ENCODE measurements around the gene SNX20. TPM values are rescaled to one million over a fixed set of nuclear protein-coding genes. Genes with fewer than 3 reads are reported as not detected.
A peak's percentile ranks its signal among the peaks of the same experiment; 100 is the strongest.

SNX20 gene
- total and polyA plus RNA-seq, 2 of the 4 experiments (the other 2 are of a cell fraction), result not detected

DNA sequence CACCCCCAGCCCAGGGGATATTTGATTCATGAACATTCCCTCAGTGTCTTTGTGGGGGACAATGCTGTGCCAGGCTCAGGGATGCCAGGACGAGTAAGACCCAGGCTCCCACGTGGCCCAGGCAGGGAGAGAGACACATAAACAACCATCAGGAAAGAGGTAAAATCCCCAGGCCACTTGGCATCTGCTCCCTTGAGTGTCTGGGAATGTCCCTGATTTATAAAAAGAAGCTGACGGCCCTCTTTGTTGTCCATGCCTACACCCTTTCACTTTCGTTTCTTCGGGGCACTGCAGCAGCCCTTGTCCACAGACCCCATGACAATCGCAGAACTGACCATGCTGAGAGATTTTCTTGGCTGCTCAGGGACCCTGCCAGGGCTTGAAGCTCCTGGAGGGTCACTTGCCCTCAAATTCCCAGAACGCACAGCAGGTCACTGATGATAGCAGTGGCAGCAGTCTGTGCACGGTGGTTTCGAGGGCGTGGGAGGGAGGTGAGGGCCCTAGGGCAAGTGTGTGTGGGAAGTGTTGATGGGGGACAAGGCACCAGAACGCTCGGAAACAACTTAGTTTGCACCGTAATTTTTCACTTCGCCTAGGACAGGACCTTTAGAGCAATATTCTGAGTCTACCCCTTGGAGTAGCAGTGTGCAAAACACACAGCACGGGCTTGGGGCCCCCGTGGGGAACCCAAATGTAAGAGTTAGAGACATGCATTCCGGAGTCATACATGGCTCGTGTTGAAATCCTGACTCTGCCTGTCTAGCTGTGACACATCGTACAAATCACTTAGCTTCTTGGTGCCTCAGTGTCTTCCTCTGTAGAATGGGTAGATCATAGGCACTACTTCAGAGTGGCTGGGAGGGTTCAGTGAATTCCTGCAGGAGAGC lies 17.0 kb upstream of the SNX20 start (continued):
- TF ChIP-seq CEBPB (IDR thresholded peaks at IDR 0.05; ENCODE audit: low read depth, low read length), result no peak

DNA sequence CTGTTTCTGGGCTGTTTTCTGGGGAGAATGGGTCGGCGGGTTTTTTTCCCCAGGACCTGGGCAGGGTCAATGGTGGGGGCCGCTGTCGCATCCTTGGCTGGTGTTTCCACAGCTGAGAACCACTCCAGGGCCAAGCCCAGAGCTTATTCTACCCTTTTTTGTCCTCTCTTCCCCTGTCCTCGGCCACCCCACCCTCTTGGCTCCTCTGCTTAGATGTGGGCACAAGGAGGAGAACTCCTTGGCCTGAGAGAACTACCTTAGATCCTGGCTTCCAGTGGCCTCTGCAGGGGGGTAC lies 16.3 kb upstream of the SNX20 start:
- H2AK5ac ChIP-seq (ENCODE audit: low read depth, low read length), result no peak overlapping the region
- 0 out of 2 replicates have a peak overlapping the region, but pooled peaks have one; percentile 31 for H4K5ac ChIP-seq (ENCODE audit: low read depth, low read length)
- no peak overlapping the region for H2BK5ac ChIP-seq (ENCODE audit: low read depth, low read length, poor library complexity, severe bottlenecking)
- H2BK15ac ChIP-seq (ENCODE audit: low read depth, low read length), result no peak overlapping the region
- no peak overlapping the region for H3K4me3 ChIP-seq (ENCODE audit: insufficient read depth, low read depth, low read length)
- no peak overlapping the region for H3K27ac ChIP-seq (ENCODE audit: insufficient read depth, low read length)
- H3K18ac ChIP-seq (ENCODE audit: low read depth, low read length), result no peak overlapping the region
- intact Hi-C loops (cut with micrococcal nuclease) (no loop called here), in situ Hi-C loops (cut with MboI; ENCODE audit: low sequenced_read_pairs) (no loop called here), dilution Hi-C loops (cut with HindIII; ENCODE audit: low sequenced_read_pairs, unreplicated experiment) (no loop called here)
- H2BK20ac ChIP-seq (ENCODE audit: low read depth, low read length), result no peak overlapping the region
- peak overlapping the region; percentile 38 for H2AK9ac ChIP-seq (replicated peaks; ENCODE audit: low read depth, low read length, poor library complexity)
- TF ChIP-seq, protein P1, sequence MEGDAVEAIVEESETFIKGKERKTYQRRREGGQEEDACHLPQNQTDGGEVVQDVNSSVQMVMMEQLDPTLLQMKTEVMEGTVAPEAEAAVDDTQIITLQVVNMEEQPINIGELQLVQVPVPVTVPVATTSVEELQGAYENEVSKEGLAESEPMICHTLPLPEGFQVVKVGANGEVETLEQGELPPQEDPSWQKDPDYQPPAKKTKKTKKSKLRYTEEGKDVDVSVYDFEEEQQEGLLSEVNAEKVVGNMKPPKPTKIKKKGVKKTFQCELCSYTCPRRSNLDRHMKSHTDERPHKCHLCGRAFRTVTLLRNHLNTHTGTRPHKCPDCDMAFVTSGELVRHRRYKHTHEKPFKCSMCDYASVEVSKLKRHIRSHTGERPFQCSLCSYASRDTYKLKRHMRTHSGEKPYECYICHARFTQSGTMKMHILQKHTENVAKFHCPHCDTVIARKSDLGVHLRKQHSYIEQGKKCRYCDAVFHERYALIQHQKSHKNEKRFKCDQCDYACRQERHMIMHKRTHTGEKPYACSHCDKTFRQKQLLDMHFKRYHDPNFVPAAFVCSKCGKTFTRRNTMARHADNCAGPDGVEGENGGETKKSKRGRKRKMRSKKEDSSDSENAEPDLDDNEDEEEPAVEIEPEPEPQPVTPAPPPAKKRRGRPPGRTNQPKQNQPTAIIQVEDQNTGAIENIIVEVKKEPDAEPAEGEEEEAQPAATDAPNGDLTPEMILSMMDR (conservative IDR thresholded peaks at IDR 0.05; ENCODE audit: low read depth, low read length), result no peak
- TF ChIP-seq CHD1 (IDR thresholded peaks at IDR 0.05; ENCODE audit: low read depth, low read length) (no peak), MXI1 (IDR thresholded peaks at IDR 0.05; ENCODE audit: borderline replicate concordance, low read depth, low read length) (no peak), RFX5 (IDR thresholded peaks at IDR 0.05; ENCODE audit: low read depth, low read length) (no peak)
- H3K4me1 ChIP-seq (ENCODE audit: control insufficient read depth, insufficient read depth, low read length), result no peaks in the 10 kb centered on the region
- H3K27me3 ChIP-seq (ENCODE audit: control insufficient read depth, insufficient read depth, low read length), result peaks cover 14% of the 10 kb centered on the region
- CTCF ChIA-PET, result no interaction called here
- no peak for ATAC-seq (ENCODE audit: low read depth)
- H3K36me3 ChIP-seq (ENCODE audit: control insufficient read depth, insufficient read depth, low read length), result no peaks in the 10 kb centered on the region
- H3K14ac ChIP-seq (replicated peaks; ENCODE audit: low read depth, low read length), result no peak overlapping the region
- H3K9ac ChIP-seq (ENCODE audit: low read depth, low read length), result no peak overlapping the region
- BruUV-seq (replicated peaks), result no TSS peak
- no peak for DNase-seq
- H3K4ac ChIP-seq (ENCODE audit: low read depth, low read length), result no peak overlapping the region
- no peak overlapping the region for H3K23ac ChIP-seq (ENCODE audit: low read depth, low read length)
- H3K4me2 ChIP-seq (ENCODE audit: low read depth, low read length), result no peak overlapping the region
- H4K8ac ChIP-seq (ENCODE audit: low read depth in 2 of 2, low read length in 2 of 2), result no peak overlapping the region
- H3K79me1 ChIP-seq (ENCODE audit: low read depth in 1 of 2, low read length in 2 of 2), result no peaks in the 10 kb centered on the region
- POLR2A ChIA-PET (ENCODE audit: unreplicated experiment), result no interaction called here
- no peak overlapping the region for H3K56ac ChIP-seq (ENCODE audit: extremely low read depth, insufficient read depth, low read length)
- H4K91ac ChIP-seq (ENCODE audit: insufficient read depth, low read depth, low read length), result no peak overlapping the region
- no peaks in the 10 kb centered on the region for H3K9me3 ChIP-seq (ENCODE audit: control insufficient read depth, insufficient read depth, low read length)
- H2AFZ ChIP-seq (replicated peaks; ENCODE audit: low read length, poor library complexity), result no peak overlapping the region
- WGBS, 2 experiments (ENCODE audit: extremely low coverage in 2 of 2, insufficient read length in 1 of 2), result no CpG with 5 or more reads among the region's 5 CpGs
- 0 out of 2 replicates have a peak, but pooled peaks cover 4% of the 10 kb centered on the region for H3K9me1 ChIP-seq (ENCODE audit: insufficient read depth, low read length)
- no peak overlapping the region for H2BK120ac ChIP-seq (ENCODE audit: low read depth, low read length)
- H4K20me1 ChIP-seq (ENCODE audit: insufficient read depth, low read length), result no peaks in the 10 kb centered on the region

Measured in IMR-90 (cell line).